ELR (cell line): ENCODE measurements around the gene HESX1.

Experiments used
- DNase-seq: peaks from one replicate; pipeline ENCODE4 v3.0.0-alpha.2; 2015; ENCODE audit warnings: low read depth

The HESX1 gene

DNA sequence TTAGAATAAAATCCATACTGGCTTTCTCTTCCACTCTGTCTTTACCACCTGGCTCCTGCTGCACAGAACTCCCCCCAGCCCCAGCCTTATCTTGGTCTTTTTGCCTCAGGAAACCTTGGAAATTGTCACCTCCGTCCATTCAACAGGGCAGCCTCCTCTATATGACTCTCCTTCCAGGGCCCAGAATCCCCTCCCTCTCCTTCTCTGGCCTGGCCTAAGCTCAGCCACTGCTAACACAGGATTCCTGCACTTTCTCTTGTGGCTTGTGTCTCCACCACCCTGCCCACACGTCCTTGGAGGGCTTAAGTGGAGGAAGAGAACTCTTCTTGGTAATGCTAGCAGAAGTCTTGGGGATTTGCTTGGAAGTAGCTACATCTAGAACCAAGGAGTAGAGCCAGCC is 33.1 kb downstream of the HESX1 start:
- DNase-seq, result no peak

DNA sequence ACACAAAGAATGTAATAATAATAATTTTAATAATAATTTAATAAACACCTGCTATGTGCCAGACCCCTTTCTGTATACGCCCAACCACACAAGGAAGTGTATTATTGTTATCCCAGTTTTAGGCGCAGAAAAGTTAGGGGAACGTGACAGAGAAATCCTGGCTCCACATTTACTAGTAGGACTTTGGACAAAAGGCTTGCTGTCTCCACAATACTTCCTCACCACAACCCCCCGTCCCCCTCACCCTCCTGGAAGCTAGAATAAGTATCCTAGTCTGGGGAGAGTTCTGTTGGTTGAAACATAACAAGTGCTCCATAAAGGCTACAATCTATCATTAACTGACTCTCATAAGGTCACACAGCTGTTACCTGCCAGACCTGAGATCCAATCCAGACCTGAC is 34.1 kb downstream of the HESX1 start:
- DNase-seq, result no peak

DNA sequence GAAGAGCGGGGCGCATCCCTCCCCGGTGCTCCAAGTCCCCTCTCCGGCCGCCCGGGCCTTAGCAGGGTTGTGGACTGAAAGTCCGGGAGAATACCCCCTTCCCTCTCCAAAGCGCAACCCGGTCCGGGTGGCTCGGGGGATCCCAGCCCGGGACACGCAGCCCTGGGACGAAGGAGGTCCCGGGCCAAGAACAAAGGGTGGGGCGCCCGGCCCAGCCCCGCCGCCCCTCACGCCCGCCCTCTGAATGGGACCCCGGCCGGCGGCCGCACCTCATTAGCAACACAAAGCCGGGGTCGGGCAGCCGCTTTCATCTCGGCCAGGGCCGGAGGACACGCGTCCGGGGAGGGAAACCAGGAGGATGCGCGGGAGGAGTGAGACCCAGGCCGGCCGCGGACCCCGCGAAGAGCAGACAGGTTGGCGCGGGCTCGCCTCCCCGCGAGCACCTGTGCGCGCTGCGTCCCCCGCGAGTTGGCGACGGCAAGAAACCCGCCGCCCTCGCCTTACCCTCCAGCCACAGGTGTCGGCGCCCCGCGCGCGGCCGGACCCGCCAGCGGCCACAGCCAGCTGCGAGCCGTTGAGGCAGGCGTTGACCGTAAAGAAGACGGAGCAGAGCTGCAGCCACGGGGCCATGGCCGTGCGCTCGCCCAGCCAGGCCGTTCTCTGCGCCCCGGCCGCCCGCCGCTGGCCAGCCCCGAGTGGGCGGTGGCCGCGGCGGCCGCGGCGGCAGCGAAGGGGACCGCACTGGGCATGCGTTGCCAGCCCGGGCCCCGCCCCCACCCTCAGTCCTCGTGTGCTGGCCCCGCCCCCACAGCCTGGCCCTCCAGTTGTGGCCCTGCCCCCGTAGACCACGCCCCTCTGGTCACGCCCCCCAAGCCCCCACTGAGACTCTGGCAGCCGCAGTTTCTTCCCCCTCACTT is 34.9 kb downstream of the HESX1 start, which contains the start of gene IL17RD:
TSS of gene IL17RD (minus strand) at position 697 of the 917 bp plus-strand sequence. CDS start at position 630, 67 bp downstream.
- DNase-seq, result peak; percentile 85

DNA sequence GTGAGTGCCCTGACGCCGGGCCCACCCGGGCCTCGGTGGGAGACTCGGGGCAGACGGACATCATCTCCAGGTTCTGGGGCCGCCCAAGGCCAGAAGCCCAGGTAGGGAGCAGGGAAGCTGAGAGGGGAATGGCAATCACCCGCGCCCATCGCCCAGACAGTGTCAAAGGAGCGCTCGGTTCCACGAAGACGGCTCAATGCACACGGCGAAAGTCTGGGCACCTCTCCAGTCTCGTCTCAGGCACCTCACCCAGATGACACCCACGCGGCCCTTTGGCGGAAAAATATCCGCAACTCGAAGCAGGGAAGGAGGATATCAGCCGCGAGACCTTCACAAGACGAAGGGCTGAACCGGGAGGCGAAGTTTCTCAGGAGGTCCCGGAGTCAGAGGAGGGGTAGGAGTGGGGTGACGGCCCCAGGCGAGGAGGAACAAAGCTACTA is 35.5 kb downstream of the HESX1 start:
- DNase-seq, result peak; percentile 19

DNA sequence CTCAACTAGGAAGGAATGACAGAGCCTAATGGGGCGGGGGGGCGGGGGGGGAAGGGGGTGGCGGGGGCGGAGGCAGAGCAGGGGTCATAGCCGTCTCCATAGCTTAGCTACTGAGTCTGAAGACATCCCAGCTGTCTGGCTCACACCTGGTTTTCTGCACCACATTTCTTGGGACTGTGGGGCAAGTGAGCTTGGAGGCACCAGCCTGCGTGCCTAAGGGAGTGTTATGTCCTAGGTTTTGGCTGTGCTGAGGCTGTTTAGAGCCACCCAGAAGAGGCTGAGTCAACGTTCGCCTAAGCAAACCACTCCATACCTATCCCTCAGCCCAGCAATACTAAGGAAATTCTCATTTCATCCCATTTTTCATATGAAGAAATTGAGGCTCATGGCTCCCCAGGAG is 36.0 kb downstream of the HESX1 start:
- DNase-seq, result peak; percentile 13

DNA sequence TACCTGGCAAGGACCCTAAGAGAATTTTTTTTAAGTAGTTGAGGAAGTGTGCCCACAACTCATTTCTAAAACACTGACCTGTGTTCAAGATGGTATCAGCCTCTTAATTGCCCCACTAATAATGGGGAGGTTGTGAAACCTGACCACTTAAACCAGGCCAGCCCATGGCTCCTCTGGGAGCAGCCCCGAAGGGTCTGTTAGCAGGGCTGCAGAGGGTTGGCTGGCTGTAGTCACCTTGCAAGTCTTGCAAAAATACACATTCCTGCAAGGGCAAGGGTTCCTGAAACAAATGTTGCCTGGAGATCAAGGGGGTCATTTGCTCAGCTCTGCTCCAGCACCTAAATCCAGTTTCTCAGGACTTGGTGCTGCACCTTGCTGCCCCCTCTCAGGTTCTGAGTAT is 37.9 kb downstream of the HESX1 start:
- DNase-seq, result no peak

DNA sequence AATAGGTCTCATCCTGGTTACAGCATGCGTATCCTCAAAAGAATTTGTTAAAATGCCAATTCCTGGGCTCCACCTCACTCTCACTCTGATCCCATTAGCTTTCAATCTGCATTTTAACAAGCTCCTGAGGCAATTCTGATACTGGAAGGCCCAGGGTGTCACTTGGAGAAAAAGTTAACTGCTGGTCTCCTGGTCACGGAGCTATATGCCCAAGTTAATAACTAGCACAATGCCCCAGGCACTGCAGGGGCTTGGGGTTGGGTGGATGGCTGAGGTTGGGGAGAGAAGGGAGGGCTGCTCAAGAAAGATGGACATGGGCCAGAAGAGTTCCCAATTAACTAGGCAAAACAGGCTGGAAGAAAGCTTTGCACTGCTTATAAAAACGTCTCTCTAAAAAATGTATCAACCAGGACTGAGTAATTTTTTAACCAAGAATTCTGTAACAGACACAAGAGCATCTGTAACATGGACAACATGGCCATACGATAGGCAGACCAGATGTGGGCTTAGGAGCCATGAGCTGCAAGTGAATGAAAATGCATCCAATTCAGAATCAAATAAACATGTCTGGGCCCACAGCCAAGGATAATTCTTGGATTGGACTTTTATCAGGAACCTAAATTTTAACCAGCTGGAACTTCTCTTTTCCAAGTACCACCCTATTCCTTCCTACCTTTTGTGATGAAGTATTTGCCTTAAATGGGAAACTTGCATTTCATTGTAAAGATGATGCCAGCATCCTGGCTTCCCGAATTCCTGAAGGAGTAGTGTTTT is 38.8 kb downstream of the HESX1 start:
- DNase-seq, result no peak

DNA sequence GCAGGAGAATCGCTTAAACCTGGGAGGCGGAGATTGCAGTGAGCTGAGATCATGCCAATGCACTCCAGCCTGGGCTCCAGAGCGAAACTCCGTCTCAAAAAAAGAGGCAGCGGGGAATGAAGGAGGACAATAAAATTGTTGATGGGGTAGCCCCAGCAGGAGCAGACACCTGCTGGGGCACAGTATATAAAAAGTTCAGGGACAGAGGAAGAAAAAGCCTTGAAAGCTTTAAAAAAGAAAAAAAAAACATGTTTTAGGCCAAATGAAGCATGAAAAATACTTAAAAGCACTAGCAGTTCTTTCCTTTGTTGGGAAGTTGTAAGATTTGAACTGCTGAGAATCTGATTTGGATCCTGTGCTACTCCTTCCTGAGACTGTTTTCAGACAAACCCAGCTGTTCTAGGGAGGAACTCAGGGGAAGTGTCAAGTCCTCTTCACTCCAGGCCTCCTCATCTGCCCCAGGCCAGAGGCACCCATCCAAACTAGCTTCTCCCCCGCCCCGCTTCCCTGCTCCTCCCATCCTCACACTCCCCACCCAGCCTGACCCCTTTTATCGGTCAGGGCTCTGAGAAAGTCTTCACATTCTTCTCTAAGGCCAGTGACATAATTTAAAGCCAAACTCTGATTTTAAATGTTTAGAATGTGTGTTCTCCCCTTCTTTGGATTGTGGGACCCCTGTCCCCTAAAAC is 39.6 kb downstream of the HESX1 start:
- no peak for DNase-seq

DNA sequence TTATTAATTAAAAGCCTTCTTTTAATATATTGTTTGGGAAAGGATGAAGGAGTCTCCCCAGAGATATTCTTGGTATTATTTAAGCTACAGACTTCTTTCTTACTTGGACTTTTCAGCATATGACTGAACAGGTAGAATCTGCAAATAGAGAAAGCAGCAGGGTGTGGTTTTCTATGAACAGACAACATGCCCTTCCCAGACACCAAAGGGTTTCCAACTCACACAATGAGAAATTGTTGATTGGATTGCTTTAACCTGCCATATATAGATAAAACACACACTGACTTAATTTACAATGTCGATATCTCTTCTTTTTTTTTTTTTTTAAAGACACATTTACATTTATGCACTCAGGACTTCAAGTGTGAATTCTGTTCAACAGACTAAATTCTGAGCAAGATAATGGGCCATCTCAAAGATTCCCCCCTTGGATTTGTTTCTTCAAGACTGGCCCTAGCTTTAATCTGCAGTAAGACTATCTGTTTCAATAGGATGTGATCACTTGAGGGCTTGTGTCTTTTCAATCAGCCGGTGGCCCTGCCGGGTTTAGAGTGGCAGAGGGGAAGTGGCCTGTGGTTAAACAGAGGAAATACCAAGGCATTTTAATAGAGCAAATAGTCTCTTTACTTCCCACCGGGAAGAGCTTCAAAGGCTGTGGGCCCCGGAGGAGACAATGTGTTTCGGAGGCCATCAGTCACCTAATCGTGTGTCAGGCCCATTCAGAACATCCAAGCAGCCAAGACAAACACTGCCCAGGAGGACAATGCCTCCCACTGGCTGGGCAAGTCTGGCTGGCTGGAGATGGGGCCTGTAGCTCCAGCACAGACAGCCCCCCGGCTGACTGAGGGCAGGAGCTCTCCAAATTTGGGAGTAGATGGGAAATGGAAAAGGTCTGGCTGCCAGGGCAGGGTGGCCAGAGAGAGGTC is 40.7 kb downstream of the HESX1 start:
- peak; percentile 35 for DNase-seq

DNA sequence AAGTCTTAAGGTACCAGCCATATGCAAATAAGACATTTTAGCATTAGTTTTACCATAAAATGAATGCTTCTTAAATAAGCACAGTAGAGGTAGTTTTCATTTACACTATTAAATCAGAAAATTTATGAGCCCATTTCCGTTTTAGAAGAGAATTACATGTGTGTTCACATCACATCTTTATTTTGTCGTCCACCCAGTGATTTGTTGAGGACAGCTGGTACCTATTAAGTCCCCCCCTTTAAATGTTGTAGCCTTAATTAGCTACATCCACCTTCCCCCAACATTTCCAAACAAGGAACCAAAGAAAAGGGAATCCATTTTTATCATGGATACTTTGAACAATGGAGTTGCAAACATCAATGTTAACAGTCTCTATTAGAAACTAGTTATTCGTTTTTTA is 41.5 kb downstream of the HESX1 start:
- no peak for DNase-seq

DNA sequence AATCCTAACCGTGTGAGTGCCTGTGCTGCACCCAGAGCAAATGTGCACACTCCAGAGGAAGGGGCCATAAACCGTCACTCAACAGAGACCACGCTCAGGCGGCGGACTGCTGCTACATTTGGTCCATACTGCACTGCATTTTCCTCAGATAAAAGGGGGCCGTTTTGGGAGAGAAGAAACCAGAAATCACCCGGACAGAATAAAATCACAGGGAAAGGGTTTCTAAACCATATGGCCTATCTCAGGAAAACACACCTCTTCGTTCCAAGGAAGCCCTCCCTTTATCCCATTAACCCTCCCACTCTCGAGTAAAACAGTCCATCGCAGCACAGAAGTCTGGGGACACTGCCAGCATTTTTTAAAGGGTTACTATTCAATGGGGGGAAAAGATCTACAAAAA is 42.2 kb downstream of the HESX1 start:
- no peak for DNase-seq

DNA sequence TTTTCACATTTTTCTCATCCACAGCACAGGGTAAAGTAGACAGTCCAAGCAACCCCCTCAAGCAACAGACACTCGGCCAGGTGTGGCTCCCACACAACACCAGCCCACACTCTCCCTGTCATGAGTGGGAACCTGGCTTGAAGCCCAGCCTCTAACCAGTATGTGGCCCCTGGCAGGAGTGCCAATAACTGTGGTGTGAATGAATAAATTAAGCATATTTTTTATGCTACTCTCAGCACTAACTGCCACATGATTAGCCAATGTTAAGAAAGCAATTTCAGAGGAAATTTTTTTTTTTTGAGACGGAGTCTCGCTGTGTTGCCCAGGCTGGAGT is 44.5 kb downstream of the HESX1 start:
- no peak for DNase-seq

DNA sequence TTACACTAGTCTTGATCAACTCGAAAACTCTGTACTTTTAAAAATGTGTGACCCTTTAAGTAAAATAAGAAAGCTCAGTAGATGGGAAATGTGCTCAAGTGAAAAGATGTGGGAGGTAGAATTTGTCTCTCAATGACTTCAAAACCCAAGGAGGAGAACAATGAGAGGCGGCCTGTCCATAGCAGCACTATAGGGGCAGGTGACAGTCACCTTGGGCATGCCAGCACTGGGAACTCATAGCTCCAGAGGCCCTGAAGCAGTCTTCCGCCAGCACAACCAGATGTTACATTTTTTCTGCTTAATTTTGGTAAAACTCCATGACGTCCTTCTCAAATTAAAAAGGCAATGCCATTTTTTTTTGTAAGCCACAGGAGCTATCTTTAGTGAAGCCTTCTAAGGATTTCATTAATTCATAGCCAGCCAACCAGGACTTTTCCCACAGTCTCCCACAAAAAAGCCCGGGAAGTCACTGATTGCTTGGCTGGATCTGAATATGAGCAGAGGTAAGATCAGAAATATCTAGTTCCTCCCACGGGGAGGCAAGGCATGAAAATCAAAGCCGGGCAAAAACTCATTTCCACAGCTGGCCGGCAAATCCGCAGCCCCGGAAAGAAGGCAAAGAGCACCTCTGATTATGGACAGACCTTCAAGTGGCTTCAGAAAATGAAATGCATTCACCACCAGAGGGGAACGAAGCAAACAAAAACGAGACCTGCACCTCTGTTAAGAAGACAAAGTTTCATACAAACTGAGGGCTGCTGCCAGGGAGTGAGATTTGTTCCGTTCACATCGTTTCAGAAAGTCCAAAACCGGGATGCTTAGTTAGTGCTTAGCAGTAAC is 45.1 kb downstream of the HESX1 start:
- no peak for DNase-seq

DNA sequence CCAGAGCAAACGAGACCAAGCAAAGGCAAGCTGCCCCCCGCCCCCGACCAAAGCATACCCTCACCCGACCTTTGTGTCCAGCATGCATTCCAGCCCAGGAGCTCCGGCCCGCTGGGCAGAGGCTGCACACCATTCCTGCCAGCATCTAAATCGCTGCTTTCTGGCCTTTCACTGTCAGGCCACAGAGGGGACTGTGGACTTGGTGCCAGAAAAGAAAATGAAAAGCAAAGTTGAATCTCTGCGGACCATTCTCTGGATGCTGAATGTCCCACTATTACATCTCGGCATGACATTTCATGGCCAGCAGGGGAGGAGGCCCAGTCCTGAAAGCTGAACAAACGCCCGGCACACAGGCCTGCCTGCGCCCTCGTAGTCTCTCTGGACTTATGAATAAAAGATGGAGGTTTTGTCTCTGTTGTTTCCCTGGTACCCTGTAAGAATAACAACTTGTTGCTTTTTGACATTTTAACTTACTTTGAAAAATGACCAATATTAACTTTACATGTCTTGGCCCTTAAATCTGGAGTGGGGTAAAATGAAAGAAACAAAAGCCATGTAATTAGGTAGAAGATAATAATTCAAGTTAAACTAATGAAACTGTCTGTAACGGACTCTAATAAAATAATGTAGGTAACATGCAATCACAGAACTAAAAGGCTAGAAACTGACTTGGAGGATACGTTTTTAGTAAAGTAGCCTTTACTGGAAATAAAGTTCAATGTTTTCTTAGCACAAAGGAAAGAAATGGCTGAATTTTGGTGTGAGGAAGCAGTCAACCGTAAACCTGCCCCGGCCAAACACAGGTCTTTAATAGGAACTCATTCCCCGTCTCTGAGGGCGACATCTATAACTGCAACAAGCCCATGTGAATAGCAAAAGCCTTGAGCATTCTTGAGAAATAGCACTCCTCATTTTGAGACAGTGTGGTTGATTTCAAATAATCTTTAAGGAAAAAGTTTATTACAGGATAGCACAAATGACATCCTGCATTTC is 47.3 kb downstream of the HESX1 start:
- DNase-seq, result no peak

DNA sequence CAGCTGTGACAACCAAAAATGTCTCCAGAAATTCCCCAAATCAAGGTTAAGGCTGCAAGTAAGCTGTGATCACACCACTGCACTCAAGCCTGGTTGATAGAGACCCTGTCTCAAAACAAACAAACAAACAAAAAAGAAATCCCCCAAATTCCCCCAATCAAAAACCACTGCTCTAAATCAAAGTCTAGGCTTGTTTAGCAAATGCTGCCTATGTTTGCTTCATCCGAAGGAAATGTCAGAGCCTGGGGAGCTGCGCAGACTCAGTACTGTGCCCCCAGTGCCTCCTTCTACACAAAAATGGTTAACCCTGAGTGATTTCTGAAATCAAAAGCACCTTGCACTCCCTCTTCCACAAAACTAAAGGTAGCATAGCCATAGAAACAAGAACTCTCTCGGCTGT is 48.0 kb downstream of the HESX1 start:
- DNase-seq, result no peak

DNA sequence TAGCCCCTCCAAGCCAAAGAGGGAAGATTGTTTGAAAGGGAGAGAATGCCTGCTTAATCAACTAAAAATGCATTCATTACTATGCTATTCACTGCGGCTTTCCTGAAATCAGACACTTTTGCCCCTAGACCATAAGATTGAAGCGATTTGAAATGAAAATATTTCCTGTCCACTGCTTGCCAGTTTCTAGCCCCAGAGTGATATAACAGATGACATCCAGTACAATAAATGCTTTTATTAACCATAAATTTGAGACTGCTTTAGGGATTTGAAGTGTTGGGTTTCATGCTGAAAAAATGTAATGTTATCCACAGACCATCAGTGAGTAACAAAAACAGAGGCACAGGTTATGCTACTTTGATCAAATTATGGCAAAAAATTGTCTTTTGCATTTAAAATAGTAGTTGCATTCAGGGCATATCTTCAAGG is 48.7 kb downstream of the HESX1 start:
- peak; percentile 24 for DNase-seq

DNA sequence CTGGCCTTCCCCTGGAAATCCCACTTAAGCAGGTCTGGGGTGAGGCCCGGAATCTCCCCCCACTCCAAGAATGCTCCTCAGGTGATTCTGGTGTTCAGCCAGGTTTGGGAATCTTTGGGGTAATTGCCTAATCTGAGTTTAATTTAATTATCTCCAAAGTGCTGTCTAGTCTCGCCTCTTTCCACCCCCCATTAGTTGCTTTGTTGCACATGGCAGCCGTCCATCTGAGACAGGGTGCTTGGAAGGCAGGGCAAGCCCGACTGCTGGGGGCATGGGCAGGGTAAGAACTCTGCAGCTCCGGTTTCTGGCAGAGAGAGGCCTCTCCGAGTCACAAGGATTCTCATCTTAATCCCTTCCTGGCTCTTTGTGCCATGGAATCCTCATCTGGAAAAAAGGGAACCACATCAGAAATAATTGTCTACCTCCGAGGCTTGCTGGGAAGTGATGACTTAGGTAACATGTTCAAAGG is 49.6 kb downstream of the HESX1 start:
- no peak for DNase-seq
